CD4-positive, alpha-beta T cell (primary cell): ENCODE results near the gene STK24. TPM values are rescaled to one million over a fixed set of nuclear protein-coding genes. Genes with fewer than 3 reads are reported as not detected.

ENCODE experiments used
- ATAC-seq: fragments of 200-7000 bp; cut with Tn5 transposase; one replicate; pipeline ENCODE4 v1.10.0; 2022; ENCODE audit warnings: mild to moderate bottlenecking; ENCODE audit not compliant: poor library complexity
- CTCF ChIA-PET: fragments of 350-600 bp; sonication (Branson Sonifier 250); formaldehyde crosslinking; loops from one replicate; lab custom pipeline; 2021; ENCODE audit warnings: antibody characterized with exemption, inconsistent platforms; lab: Charles Lee
- POLR2A ChIA-PET: fragments of 350-600 bp; sonication (Branson Sonifier 250); formaldehyde crosslinking; loops from one replicate; lab custom pipeline; 2021; ENCODE audit warnings: antibody characterized with exemption, inconsistent platforms; lab: Charles Lee
- DNase-seq, 14 experiments: peaks; one replicate each; pipeline ENCODE4 v3.0.0-alpha.2; 2013 to 2020; ENCODE audit warnings: mixed read lengths in 2 of 14
- H3K27ac ChIP-seq, 2 donors: one replicate each; pipeline versions ENCODE4 v1.5.1 to v1.7.0; 2013; ENCODE audit warnings: low read length in 2 of 2, low read depth in 1 of 2, mild to moderate bottlenecking in 1 of 2
- H3K27me3 ChIP-seq, 2 experiments: 1 replicate in 1 of 2; 2 replicates in 1 of 2; pipeline versions ENCODE4 v1.6.1 to v1.7.0; 2013; ENCODE audit warnings: low read length in 2 of 2, control low read depth in 1 of 2, mild to moderate bottlenecking in 1 of 2, moderate library complexity in 1 of 2; ENCODE audit not compliant: insufficient read depth in 2 of 2, control insufficient read depth in 1 of 2
- H3K36me3 ChIP-seq: one replicate; pipeline ENCODE4 v1.6.1; 2013; ENCODE audit warnings: low read length, control low read depth; ENCODE audit not compliant: insufficient read depth
- H3K4me1 ChIP-seq: one replicate; pipeline ENCODE4 v1.6.1; 2013; ENCODE audit warnings: low read length, control low read depth; ENCODE audit not compliant: insufficient read depth
- H3K4me3 ChIP-seq: one replicate; pipeline ENCODE4 v1.5.1; 2013; ENCODE audit warnings: mild to moderate bottlenecking, low read length, moderate library complexity
- H3K9me3 ChIP-seq, 2 experiments: 1 replicate in 1 of 2; 2 replicates in 1 of 2; pipeline versions ENCODE4 v1.6.1 to v1.7.0; 2013; ENCODE audit warnings: low read length in 2 of 2, mild to moderate bottlenecking in 2 of 2, control low read depth in 1 of 2, moderate library complexity in 1 of 2; ENCODE audit not compliant: control insufficient read depth in 1 of 2, insufficient read depth in 1 of 2
- H3K27ac Mint-ChIP-seq: one replicate; pipeline ENCODE4 v1.8.0; 2020; ENCODE audit warnings: mixed read lengths
- H3K27me3 Mint-ChIP-seq: one replicate; pipeline ENCODE4 v1.8.0; 2021; ENCODE audit warnings: mixed read lengths
- H3K36me3 Mint-ChIP-seq: one replicate; pipeline ENCODE4 v1.8.0; 2021; ENCODE audit warnings: low read depth, mixed read lengths
- H3K4me1 Mint-ChIP-seq: one replicate; pipeline ENCODE4 v1.8.0; 2021; ENCODE audit warnings: low read depth, mixed read lengths
- H3K4me3 Mint-ChIP-seq: one replicate; pipeline ENCODE4 v1.8.0; 2020; ENCODE audit warnings: mild to moderate bottlenecking, mixed read lengths
- H3K9me3 Mint-ChIP-seq: one replicate; pipeline ENCODE4 v1.8.0; 2020; ENCODE audit warnings: mixed read lengths
- CTCF ChIP-seq: fragments of 200-600 bp; IDR thresholded peaks from one replicate; pipeline ENCODE4 v1.8.0; 2022; ENCODE audit warnings: antibody characterized with exemption, mild to moderate bottlenecking
- intact Hi-C, 2 experiments: fragments of 100-400 bp; cut with DNase I in 1 of 2; cut with micrococcal nuclease in 1 of 2; formaldehyde crosslinking; loops; one replicate each; pipeline versions ENCODE4 v1.15.1 to v1.9.0; 2023 to 2025; cut with DNase I, micrococcal nuclease
- total RNA-seq, 174 experiments: library from RNA in 2 of 174; stranded (reverse) in 2 of 174; gene quantifications; one replicate each; pipeline ENCODE4 v1.2.3 and lab custom pipeline; 2021 to 2026

STK24 gene
- total RNA-seq, 2 experiments from 2014 or later: 82.3 to 85.2 TPM

GRCh38 chr13:98524391-98524790 is 52.5 kb downstream of the STK24 start:
- intact Hi-C loops: loop anchor here in 1 of 2 experiments (5.0 kb wide), 1 partner anchor 33 kb away; no protein-coding TSS in a partner anchor
- DNase-seq: peak in 3 of 14 experiments; percentile 39 to 79 (median 60)
- ChIA-PET CTCF (no interaction called here), POLR2A (no interaction called here)
- Histone ChIP-seq H3K27ac (peak overlapping the region; percentile 26 to 51), H3K9me3 (no peaks in the 10 kb centered on the region), H3K4me1 (peaks cover 93% of the 10 kb centered on the region), H3K4me3 (no peak overlapping the region), H3K36me3 (no peaks in the 10 kb centered on the region), H3K27me3 (no peaks in the 10 kb centered on the region)
- Mint-ChIP-seq H3K27ac (peak overlapping the region; percentile 86), H3K4me3 (peak overlapping the region; percentile 66), H3K27me3 (no peaks in the 10 kb centered on the region), H3K9me3 (no peaks in the 10 kb centered on the region), H3K36me3 (peaks cover 7% of the 10 kb centered on the region), H3K4me1 (peaks cover 93% of the 10 kb centered on the region)
- no peak for TF ChIP-seq CTCF
- peak; percentile 66 for ATAC-seq

- intact Hi-C loops: loop anchor here in 1 of 2 experiments (5.0 kb wide), 1 partner anchor 34 kb away; no protein-coding TSS in a partner anchor
- H3K4me1 ChIP-seq: peaks cover 89% of the 10 kb centered on the region
Measured at GRCh38 chr13:98523455-98524102, 53.3 kb downstream of the STK24 start.

DNA sequence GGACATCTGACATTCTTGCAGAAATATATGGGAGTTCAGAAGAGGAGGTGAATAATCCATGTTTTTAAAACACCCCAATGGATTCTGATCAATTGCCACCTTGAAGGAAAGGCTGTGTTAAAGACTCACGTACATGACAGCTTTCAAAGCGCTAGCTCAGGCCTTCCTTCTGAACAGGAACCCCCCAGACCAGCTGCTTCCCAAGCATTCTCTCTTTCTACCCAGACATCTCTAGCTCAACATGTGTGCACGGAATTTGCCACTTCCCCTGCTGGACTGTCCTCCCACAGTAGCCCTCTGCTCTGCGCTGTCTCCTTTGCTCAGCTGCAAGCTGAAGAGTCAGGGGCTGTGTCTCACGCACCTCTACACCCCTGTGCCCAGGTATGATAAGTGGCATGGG is 54.5 kb downstream of the STK24 start:
- peaks cover 8% of the 10 kb centered on the region for H3K36me3 ChIP-seq
- ChIA-PET CTCF (no interaction called here), POLR2A (no interaction called here)
- no peaks in the 10 kb centered on the region for H3K27me3 Mint-ChIP-seq
- no peak overlapping the region for H3K4me3 Mint-ChIP-seq
- peaks cover 85% of the 10 kb centered on the region for H3K4me1 ChIP-seq
- H3K27ac ChIP-seq: peak overlapping the region in 1 of 2 donors; percentile 7
- H3K4me3 ChIP-seq: no peak overlapping the region
- DNase-seq (no peak), ATAC-seq (no peak)
- peaks cover 96% of the 10 kb centered on the region for H3K4me1 Mint-ChIP-seq
- H3K36me3 Mint-ChIP-seq: peaks cover 22% of the 10 kb centered on the region
- intact Hi-C loops: loop anchor here in 1 of 2 experiments (5.0 kb wide), 1 partner anchor 35 kb away; no protein-coding TSS in a partner anchor
- TF ChIP-seq CTCF: no peak
- peak overlapping the region; percentile 86 for H3K27ac Mint-ChIP-seq
- H3K9me3 ChIP-seq: no peaks in the 10 kb centered on the region
- no peaks in the 10 kb centered on the region for H3K9me3 Mint-ChIP-seq
- no peaks in the 10 kb centered on the region for H3K27me3 ChIP-seq

More at GRCh38 chr13:98523455-98524102, 53.3 kb downstream of the STK24 start:
- H3K27ac ChIP-seq: peak overlapping the region; percentile 5 to 51
- Mint-ChIP-seq H3K9me3 (no peaks in the 10 kb centered on the region), H3K27me3 (no peaks in the 10 kb centered on the region), H3K4me1 (peaks cover 92% of the 10 kb centered on the region), H3K4me3 (peak overlapping the region; percentile 17), H3K36me3 (peaks cover 11% of the 10 kb centered on the region), H3K27ac (peak overlapping the region; percentile 86)
- H3K27me3 ChIP-seq: no peaks in the 10 kb centered on the region
- ChIA-PET CTCF (interaction anchor here (0.7 kb wide), 1 partner anchor 17 kb away, joined by 3 read pairs; no protein-coding TSS in a partner anchor), POLR2A (no interaction called here)
- H3K9me3 ChIP-seq: no peaks in the 10 kb centered on the region
- peaks cover under 1% of the 10 kb centered on the region for H3K36me3 ChIP-seq
- DNase-seq: peak in 1 of 14 experiments; percentile 25
- no peak overlapping the region for H3K4me3 ChIP-seq
- no peak for ATAC-seq
- TF ChIP-seq CTCF: no peak
